H1 (cell line): Measurements from ENCODE around the gene CST5. TPM values are rescaled to one million over a fixed set of nuclear protein-coding genes. Genes with fewer than 3 reads are reported as not detected.

Experiments
- CTBP2 ChIP-seq: IDR thresholded peaks from 2 replicates; pipeline ENCODE4 v1.7.0; 2011; ENCODE audit warnings: borderline replicate concordance, mild to moderate bottlenecking, moderate library complexity, mixed read lengths, low read length; ENCODE audit not compliant: insufficient read depth, insufficient read length
- GTF2F1 ChIP-seq: IDR thresholded peaks from 2 replicates; pipeline ENCODE4 v1.6.1; 2012; ENCODE audit warnings: low read depth, low read length, improper control_type of control experiment, borderline replicate concordance
- RFX5 ChIP-seq: IDR thresholded peaks from 2 replicates; pipeline ENCODE4 v1.6.1; 2011; ENCODE audit warnings: low read depth, low read length, improper control_type of control experiment, borderline replicate concordance
- polyA plus RNA-seq, 7 experiments: library from polyadenylated mRNA; depleted of rRNA in 3 of 7; stranded (reverse) in 5 of 7; unstranded in 2 of 7; fragments of >200 nt in 5 of 7; fragments of 200-250 nt in 2 of 7; gene quantifications; 1 replicate in 5 of 7; 2 replicates in 1 of 7; 4 replicates in 1 of 7; pipeline versions ENCODE4 v1.2.1 to v1.2.3, GENCODE V29; 2011 to 2013; ENCODE audit warnings: missing spikeins in 2 of 7, mixed read lengths in 2 of 7
- total RNA-seq: library from RNA; stranded (reverse); fragmentation: NEBNext Ultra II Directional; extraction: Animal tissue kit (Norgen Biotek cat#: 25700); gene quantifications from 2 replicates; pipeline ENCODE4 v1.2.1, GENCODE V29; 2021

CST5 gene
- total and polyA plus RNA-seq, 2 of the 8 experiments (the other 6 are each of a cell fraction or from before 2014, with no cell fraction given), result not detected

GRCh38 chr20:23884771-23885162 is 5.2 kb upstream of the CST5 start (continued):
- TF ChIP-seq CTBP2, result no peak
- TF ChIP-seq RFX5, result no peak
- TF ChIP-seq GTF2F1, result no peak
